ENCODE results near the gene IL1RL2. TPM values are rescaled to one million over a fixed set of nuclear protein-coding genes. Genes with fewer than 3 reads are reported as not detected.

IL1RL2 gene
- total and polyA plus RNA-seq, 4 donors = 0.98 to 2.0 (median 1.3) TPM

DNA sequence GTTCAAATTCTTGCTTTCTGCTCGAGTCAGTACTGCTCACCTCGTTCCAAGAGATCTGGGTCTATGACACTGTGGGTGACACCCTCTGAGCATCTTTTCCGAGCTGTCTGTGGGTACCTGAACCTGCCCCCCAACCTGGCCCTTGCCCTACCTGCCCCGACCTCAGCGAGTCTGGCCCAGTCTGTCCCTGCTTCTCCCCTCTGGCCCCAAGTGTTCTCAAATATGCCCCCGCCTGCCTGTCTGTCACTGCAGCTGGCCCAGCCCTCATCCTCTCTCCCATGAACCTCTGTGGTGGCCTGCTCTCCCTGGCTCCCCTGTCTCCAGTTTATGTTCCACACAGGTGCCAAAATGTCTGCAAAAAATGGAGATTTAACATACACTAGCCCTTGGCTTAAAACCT is 32.5 kb upstream of the IL1RL2 start:
- TF ChIP-seq EGR1 (IDR thresholded peaks at IDR 0.05; ENCODE audit: low read depth in 2 of 2) = no peak
- no peak for TF ChIP-seq SP1 (IDR thresholded peaks at IDR 0.05)
- TF ChIP-seq NR2F2 (IDR thresholded peaks at IDR 0.05) = no peak
- no peak for TF ChIP-seq RAD21 (IDR thresholded peaks at IDR 0.05)
- TF ChIP-seq, protein P1, sequence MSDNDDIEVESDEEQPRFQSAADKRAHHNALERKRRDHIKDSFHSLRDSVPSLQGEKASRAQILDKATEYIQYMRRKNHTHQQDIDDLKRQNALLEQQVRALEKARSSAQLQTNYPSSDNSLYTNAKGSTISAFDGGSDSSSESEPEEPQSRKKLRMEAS (IDR thresholded peaks at IDR 0.05) = no peak
- TF ChIP-seq RXRA (IDR thresholded peaks at IDR 0.05) = no peak
- no peak for TF ChIP-seq HNF4A (conservative IDR thresholded peaks at IDR 0.05)
- TF ChIP-seq, protein P2, sequence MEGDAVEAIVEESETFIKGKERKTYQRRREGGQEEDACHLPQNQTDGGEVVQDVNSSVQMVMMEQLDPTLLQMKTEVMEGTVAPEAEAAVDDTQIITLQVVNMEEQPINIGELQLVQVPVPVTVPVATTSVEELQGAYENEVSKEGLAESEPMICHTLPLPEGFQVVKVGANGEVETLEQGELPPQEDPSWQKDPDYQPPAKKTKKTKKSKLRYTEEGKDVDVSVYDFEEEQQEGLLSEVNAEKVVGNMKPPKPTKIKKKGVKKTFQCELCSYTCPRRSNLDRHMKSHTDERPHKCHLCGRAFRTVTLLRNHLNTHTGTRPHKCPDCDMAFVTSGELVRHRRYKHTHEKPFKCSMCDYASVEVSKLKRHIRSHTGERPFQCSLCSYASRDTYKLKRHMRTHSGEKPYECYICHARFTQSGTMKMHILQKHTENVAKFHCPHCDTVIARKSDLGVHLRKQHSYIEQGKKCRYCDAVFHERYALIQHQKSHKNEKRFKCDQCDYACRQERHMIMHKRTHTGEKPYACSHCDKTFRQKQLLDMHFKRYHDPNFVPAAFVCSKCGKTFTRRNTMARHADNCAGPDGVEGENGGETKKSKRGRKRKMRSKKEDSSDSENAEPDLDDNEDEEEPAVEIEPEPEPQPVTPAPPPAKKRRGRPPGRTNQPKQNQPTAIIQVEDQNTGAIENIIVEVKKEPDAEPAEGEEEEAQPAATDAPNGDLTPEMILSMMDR (IDR thresholded peaks at IDR 0.05; ENCODE audit: low read depth, low read length, missing input control) = no peak
- TF ChIP-seq, protein P3, sequence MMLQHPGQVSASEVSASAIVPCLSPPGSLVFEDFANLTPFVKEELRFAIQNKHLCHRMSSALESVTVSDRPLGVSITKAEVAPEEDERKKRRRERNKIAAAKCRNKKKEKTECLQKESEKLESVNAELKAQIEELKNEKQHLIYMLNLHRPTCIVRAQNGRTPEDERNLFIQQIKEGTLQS (IDR thresholded peaks at IDR 0.05) = no peak
- no peak for TF ChIP-seq TAF1 (conservative IDR thresholded peaks at IDR 0.05)
- no peak for TF ChIP-seq HNF4G (IDR thresholded peaks at IDR 0.05)
- no peak for TF ChIP-seq FOXA2 (IDR thresholded peaks at IDR 0.05)
- TF ChIP-seq, protein P4, sequence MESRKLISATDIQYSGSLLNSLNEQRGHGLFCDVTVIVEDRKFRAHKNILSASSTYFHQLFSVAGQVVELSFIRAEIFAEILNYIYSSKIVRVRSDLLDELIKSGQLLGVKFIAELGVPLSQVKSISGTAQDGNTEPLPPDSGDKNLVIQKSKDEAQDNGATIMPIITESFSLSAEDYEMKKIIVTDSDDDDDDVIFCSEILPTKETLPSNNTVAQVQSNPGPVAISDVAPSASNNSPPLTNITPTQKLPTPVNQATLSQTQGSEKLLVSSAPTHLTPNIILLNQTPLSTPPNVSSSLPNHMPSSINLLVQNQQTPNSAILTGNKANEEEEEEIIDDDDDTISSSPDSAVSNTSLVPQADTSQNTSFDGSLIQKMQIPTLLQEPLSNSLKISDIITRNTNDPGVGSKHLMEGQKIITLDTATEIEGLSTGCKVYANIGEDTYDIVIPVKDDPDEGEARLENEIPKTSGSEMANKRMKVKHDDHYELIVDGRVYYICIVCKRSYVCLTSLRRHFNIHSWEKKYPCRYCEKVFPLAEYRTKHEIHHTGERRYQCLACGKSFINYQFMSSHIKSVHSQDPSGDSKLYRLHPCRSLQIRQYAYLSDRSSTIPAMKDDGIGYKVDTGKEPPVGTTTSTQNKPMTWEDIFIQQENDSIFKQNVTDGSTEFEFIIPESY (IDR thresholded peaks at IDR 0.05) = no peak
- no peak for TF ChIP-seq GABPA (IDR thresholded peaks at IDR 0.05 in 1 of 2, conservative IDR thresholded peaks at IDR 0.05 in 1 of 2)
- TF ChIP-seq JUND (IDR thresholded peaks at IDR 0.05) = no peak

DNA sequence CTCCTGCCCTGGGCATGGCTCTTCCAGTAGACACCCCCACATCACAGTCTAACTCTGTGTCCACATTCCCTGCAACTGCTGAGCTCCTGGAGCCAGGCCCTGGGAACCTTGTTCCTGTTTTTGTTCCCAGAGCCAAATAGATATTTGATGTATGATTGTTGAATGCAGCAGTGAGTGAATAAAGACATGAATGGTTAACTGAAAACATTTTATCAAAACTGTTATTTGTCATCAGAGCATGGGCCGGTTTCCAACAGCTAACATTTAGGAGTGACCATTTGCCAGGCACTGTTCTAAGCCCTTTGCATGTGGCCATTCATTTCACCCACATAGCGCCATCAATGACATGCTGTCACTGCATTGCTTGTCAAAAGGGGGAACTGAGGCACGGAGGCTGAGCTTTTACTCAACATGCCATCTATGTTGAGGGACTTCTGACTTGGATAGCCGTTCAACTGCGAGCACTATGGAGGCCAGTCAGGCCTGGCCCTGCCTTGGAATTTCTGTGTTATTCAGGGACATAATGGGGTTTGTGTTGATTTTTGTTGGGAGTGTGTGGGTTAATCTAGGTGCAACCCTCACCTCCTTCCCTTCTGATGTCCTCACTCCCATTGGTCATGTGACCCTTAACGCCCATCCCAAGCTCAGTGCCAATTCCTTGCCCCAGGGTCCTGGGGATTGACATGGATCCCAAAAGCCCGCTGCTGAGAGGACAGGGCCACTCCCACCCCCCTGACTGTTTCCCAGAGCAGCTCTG is 31.7 kb upstream of the IL1RL2 start:
- H3K4me3 ChIP-seq (ENCODE audit: low read depth in 1 of 3, low read length in 3 of 3) = no peak overlapping the region
- 47% methylated on average over 7 of the region's 7 CpGs for WGBS
- peak overlapping the region; percentile 7 to 8 for H3K9ac ChIP-seq (ENCODE audit: low read depth in 1 of 2, low read length in 2 of 2)
- no peak for DNase-seq (ENCODE audit: low spot score)
- peak overlapping the region; percentile 83 to 87 for H3K27ac ChIP-seq (ENCODE audit: low read depth in 1 of 2, low read length in 2 of 2)
- peaks cover 10 to 39% (median 24%) of the 10 kb centered on the region in 4 donors for H3K4me1 ChIP-seq (ENCODE audit: control insufficient read depth in 4 of 4, insufficient read depth in 4 of 4, low read length in 3 of 4)
- no peaks in the 10 kb centered on the region for H3K27me3 ChIP-seq (ENCODE audit: control insufficient read depth in 4 of 4, insufficient read depth in 4 of 4, low read length in 3 of 4)
- no peak for TF ChIP-seq SP1 (IDR thresholded peaks at IDR 0.05)
- TF ChIP-seq, protein P2 (IDR thresholded peaks at IDR 0.05; ENCODE audit: low read depth, low read length, missing input control) = peak; percentile 1
- no peaks in the 10 kb centered on the region for H3K9me3 ChIP-seq (ENCODE audit: control insufficient read depth in 4 of 4, low read length in 3 of 4)
- H3K36me3 ChIP-seq (ENCODE audit: control insufficient read depth in 4 of 4, insufficient read depth in 3 of 4, low read depth in 1 of 4, low read length in 3 of 4) = peaks cover 0 to 25% (median 7%) of the 10 kb centered on the region in 4 donors

More for the DNA sequence above, 32.5 kb upstream of the IL1RL2 start:
- Histone ChIP-seq H3K9me3 (ENCODE audit: control insufficient read depth in 4 of 4, low read length in 3 of 4) (no peaks in the 10 kb centered on the region), H3K4me3 (ENCODE audit: low read depth in 1 of 3, low read length in 3 of 3) (no peak overlapping the region), H3K27ac (ENCODE audit: low read depth in 1 of 2, low read length in 2 of 2) (peak overlapping the region; percentile 83 to 87), H3K4me1 (ENCODE audit: control insufficient read depth in 4 of 4, insufficient read depth in 4 of 4, low read length in 3 of 4) (peaks cover 12 to 46% (median 24%) of the 10 kb centered on the region in 4 donors), H3K36me3 (ENCODE audit: control insufficient read depth in 4 of 4, insufficient read depth in 3 of 4, low read depth in 1 of 4, low read length in 3 of 4) (peaks cover 0 to 25% (median 7%) of the 10 kb centered on the region in 4 donors), H3K27me3 (ENCODE audit: control insufficient read depth in 4 of 4, insufficient read depth in 4 of 4, low read length in 3 of 4) (no peaks in the 10 kb centered on the region), H3K9ac (ENCODE audit: low read depth in 1 of 2, low read length in 2 of 2) (no peak overlapping the region)
- DNase-seq (ENCODE audit: low spot score) = no peak
- WGBS = 70% methylated on average over 6 of the region's 6 CpGs
